NCI-H748 treated with DMSO at 0.1 percent for 48 hours (cell line): ENCODE results near the gene BCOR.

ENCODE experiments used
- DNase-seq: peaks from one replicate; lab custom pipeline; 2025; lab: John Stamatoyannopoulos, UW

The BCOR gene

GRCh38 chrX:40019541-40019940 is 78.2 kb downstream of the BCOR start:
- no peak for DNase-seq

DNA sequence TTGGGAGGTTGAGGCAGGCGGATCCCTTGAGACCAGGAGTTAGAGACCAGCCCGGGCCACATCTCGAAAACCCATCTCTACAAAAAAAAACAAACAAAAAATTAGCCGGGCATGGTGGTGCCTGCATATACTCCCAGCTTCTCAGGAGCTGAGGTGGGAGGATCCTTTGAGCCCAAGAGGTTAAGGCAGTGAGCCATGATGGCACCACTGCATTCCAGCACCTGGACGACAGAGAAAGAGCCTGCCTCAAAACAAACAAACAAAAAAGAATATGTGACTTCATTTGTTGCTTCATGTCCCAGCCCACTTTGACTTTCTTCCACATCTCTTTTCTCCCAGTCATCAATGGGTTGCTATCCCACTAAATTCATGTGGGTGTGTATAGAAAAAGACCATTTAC is 79.7 kb downstream of the BCOR start:
- DNase-seq: no peak

- no peak for DNase-seq
Observed at GRCh38 chrX:40016749-40017148, 81.0 kb downstream of the BCOR start.

DNA sequence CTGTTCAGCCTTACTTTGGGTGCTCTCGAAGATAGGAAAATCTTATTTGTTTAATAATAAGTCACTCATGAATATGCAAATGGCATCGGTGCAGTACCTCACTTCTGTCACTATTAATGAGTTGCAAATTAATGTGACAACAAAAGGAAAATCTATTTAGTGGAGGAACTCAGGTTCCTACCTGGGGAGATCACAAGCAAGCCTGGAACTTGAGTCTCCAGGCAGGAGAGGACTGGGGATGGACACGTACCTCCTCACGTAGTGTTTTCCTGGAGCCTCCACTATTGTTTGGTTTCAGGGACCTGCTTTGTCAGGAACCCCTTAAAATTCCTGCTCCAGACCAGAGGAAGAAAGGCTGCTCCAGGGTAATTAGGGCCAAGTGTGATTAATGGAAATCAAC is 82.1 kb downstream of the BCOR start:
- DNase-seq: no peak

GRCh38 chrX:40013266-40014195 is 84.2 kb downstream of the BCOR start:
- peak; percentile 56 for DNase-seq

- no peak for DNase-seq
Observed at GRCh38 chrX:40012868-40013265, 84.9 kb downstream of the BCOR start.

- DNase-seq: peak; percentile 9
Observed at GRCh38 chrX:40012039-40012867, 85.5 kb downstream of the BCOR start.

DNA sequence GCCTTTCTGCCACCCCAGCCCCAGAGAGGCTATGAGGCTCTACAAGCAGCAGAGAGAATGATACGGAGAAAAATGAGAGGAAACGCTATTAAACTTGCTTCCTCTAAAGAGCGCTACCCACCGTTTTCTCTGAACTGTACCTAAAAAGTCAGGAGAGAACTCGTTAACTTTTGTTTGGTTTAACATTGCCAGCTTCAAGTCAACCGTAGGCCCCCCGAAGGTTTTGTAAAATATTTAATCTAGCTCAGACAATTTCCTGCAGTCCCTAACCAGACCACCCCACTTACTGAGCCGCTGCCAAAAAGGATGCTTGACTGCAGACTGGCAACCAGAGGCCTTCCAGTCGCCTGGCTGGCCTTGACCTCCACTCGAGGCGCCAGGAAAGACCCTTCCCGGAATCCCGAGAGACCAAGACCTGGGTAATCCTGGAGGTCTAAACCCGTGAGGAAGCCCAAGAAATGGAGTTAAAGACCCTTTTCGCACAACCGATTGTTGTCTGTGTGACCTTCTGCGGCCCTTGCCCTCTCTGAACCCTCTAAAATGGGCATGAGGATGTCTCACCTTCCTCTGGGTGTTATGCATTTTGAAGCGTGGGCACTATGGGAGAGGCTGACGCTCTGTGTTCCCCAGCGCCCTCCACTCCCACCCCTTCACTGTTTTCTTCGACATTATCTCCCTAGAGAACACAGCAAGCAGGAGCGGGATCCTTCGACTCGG is 86.3 kb downstream of the BCOR start:
- DNase-seq: no peak

DNA sequence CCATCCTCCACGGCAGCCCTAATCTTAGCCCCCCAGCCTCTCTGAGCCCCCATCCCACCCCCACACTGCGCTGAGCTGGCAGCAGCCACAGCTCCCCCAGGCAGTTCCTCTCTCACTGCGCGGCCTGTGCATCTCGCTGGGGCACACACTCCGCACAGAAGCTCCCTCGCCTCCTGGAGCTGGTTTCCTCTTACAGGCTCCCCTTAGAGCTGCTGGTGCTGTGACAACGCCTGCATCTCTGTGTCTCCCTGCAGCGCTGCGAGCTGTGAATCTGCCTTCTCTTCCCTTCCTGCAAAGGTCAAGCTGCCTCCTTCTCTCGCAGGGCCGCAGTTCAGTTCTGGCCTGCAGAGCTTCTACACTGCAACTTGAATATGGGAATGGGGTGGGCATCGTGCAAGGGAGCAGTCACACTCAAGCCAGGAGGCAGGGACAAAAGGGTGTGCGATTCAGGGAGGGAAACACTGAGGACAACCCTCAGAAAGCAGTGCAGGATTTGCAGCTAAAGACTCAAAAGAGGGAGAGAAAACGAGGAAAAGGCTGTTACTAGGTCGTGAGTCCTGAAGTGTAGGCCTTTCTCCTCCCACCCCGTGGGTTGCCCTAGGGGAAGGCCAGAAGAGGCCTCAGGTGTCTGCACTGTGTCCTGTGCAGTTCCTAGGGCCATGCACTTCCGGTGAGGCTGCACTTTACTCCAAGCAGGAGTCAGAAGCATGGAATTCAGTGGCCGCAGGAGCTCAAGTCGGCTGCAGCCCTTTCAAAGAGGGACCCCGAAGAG is 87.0 kb downstream of the BCOR start:
- no peak for DNase-seq

DNA sequence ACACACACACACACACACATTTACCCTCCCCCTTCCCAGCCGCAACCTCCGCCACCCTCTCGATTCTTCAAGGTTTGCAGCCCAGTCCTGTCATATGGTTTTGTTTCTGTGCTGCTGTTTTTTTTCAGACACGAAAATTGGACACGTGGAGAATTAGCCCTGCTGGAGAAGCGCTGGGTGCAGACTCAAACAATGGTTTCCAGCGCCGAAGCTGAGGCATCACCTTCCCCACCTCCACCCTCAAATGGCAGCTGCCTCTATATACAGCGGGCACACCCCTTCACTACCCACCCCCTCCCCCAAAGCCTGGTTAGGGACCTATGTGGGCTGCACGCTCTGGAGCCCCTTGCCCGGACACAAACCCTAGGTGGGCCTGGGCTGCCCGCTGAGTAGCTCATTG is 87.9 kb downstream of the BCOR start:
- no peak for DNase-seq

DNA sequence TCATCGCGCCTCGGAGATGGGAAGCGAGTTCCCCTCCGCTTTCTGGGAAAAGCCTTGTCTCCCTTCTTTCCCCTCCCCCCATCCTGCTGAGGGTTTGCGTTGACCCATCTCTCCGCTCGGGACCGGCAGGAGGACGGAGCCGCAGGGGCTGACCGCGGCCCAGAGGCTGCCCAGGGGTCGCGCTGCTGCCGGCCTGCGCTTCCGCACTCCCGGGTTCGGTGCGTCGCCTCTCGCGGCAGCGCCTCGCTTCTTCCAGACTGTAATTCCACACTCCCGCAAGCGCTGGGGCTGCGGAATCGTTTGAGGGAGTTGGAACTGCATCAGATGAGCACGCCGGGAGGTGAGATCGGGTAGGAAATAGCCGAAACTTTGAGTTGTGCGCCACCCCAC is 88.3 kb downstream of the BCOR start:
- DNase-seq: no peak

DNA sequence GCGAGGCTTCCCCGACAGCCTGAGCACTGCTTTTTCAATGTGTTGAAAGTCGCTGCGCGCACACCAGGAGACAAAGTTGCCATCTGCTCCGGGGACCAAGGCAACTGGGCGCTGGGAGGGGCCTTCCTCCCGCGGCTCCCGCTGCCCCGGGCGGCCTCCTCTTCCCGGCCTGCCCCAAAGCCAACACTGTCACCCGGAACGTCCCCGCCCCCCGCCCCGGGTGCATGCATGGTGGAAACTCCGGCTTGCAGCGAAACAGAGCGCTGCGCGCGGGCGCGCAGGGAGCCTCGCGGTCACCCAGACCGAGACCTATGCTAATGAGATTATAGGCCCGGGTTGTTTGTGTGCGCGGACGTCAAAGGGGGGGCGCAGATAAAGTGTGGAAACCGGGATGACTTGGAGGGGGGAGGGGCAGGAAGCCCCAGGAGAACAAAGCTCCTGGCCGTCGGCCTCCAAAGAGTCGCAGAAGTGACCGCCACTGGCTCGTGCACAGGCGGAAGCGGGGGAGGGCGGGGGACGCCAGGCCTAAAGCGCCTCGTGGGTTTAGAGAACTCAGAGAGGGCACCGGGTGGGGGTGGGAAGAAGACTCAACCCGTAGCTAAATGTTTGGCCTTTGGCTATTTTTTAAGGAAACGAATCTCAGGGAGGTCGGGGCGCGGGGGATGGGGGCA is 88.8 kb downstream of the BCOR start:
- no peak for DNase-seq

DNA sequence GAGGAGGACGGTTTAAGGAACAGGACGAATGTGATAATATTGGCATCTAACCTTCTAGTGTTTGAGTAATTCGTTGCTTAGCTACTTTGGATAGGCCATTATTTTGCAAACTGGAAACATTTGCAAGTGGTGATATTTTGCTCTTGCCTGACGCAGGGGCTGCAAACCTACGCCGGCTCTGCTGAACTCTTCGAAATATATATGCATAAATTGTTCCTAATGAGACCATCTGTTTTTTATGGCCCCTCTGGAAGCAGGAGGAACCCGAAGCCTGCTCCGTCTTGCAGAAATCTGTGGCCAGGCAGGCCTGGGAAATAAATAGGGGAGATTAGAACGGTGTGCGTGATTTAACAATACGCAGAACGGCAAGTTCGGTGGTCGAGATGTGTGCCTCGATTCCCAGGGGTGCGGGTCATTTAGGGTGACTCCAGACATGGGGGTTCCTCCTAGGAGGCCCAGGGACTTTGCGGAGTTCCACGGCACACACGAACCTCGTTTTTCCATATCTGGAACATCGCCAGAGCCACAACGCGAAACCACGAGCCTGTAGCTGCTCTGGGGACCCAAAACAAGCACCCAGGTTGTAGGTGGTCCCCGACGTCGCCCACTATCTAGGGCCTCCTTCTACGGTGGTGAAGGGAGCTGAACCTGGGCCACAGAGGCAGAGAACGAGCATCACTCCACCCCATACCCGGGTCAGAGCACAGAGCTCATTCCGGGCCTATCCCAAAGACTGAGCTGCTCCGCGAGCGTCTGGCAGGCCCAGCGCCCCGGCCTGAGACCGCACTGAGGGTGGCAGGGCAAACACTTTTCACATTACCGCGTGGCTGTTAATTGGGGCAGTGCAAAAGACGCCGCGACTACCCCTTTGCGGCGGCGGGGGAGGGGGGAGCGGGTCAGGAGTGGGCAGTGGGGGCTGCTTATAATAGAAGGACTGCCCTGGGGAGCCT is 89.7 kb downstream of the BCOR start:
- DNase-seq: no peak

- DNase-seq: no peak
Observed at GRCh38 chrX:40007131-40007755, 90.5 kb downstream of the BCOR start.

GRCh38 chrX:40006106-40007017 is 91.4 kb downstream of the BCOR start:
- DNase-seq: no peak

- DNase-seq: no peak
Observed at GRCh38 chrX:40005292-40006011, 92.3 kb downstream of the BCOR start.

GRCh38 chrX:40004921-40005291 is 92.9 kb downstream of the BCOR start:
- no peak for DNase-seq

DNA sequence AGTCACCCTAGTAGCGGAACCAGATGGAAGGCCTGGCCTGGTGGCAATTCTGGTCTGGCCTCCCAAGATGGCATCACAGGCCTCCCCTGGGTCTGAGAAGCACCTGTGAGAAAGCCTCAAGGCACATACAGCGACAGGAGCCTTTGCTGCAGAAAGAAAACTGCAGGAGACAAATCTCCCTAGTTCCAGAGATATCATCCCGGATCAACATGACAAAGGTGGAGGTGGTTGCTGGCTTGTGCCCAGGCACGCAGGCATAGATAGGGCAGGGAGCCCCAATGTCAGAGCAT is 93.6 kb downstream of the BCOR start:
- DNase-seq: no peak
